Endothelial cell of umbilical vein (primary cell): Measurements from ENCODE around the gene CTNND2. TPM values are rescaled to one million over a fixed set of nuclear protein-coding genes. Genes with fewer than 3 reads are reported as not detected.

Experiments
- BruUV-seq: library from RNA; stranded (reverse); fragments of 400-500 nt; replicated peaks from 2 replicates; lab custom pipeline; 2021; lab: Mats Ljungman, UMichigan
- CTCF ChIA-PET: fragments of 300-600, 350-600 bp; sonication (Branson Sonifier 250); formaldehyde crosslinking; loops from one replicate; lab custom pipeline; 2021; ENCODE audit warnings: antibody characterized with exemption, inconsistent platforms; lab: Charles Lee
- POLR2A ChIA-PET: fragments of 300-600, 350-600 bp; sonication (Branson Sonifier 250); formaldehyde crosslinking; loops from one replicate; lab custom pipeline; 2021; ENCODE audit warnings: antibody characterized with exemption, inconsistent platforms; lab: Charles Lee
- DNase-seq: peaks from one replicate; pipeline ENCODE4 v3.0.0-alpha.2; 2011; ENCODE audit warnings: low read depth, low spot score
- FAIRE-seq: peaks from 2 replicates; lab custom pipeline; 2011; peaks lifted over from hg19 to GRCh38; lab: Jason Lieb, UNC
- H2AFZ ChIP-seq: 2 replicates; pipeline ENCODE4 v1.6.0; 2012; ENCODE audit warnings: low read depth, low read length, control low read depth, inconsistent platforms
- H3K27ac ChIP-seq: 2 replicates; pipeline ENCODE4 v1.5.1; 2011; ENCODE audit warnings: low read depth, mild to moderate bottlenecking, control low read depth, low read length, moderate library complexity; ENCODE audit not compliant: insufficient read depth
- H3K27me3 ChIP-seq, 2 experiments: 2 replicates each; pipeline versions ENCODE4 v1.6.0 to v1.6.1; 2011; ENCODE audit warnings: low read length in 2 of 2, mixed read lengths in 1 of 2; ENCODE audit not compliant: control insufficient read depth in 2 of 2, insufficient read depth in 2 of 2
- H3K36me3 ChIP-seq, 2 experiments: 2 replicates in 1 of 2; 3 replicates in 1 of 2; pipeline ENCODE4 v1.5.1; 2011; ENCODE audit warnings: low read length in 2 of 2, mild to moderate bottlenecking in 1 of 2, moderate library complexity in 1 of 2; ENCODE audit not compliant: control insufficient read depth in 2 of 2, insufficient read depth in 2 of 2; ENCODE audit errors: extremely low read depth in 1 of 2
- H3K4me1 ChIP-seq: 3 replicates; pipeline ENCODE4 v1.5.1; 2011; ENCODE audit warnings: mild to moderate bottlenecking, low read length; ENCODE audit not compliant: control insufficient read depth, insufficient read depth; ENCODE audit errors: extremely low read depth
- H3K4me2 ChIP-seq: 2 replicates; pipeline ENCODE4 v1.6.1; 2011; ENCODE audit warnings: low read length, control low read depth, mixed read lengths; ENCODE audit not compliant: insufficient read depth
- H3K4me3 ChIP-seq, 3 experiments: fragments of 200-600 bp in 1 of 3; sonication (generic), shearing (Covaris generic) in 1 of 3; replicated peaks in 1 of 3; 2 replicates each; pipeline ENCODE4 v1.5.1; 2011 to 2016; ENCODE audit warnings: control low read depth in 3 of 3, low read length in 3 of 3, mild to moderate bottlenecking in 2 of 3, inconsistent platforms in 1 of 3, low read depth in 1 of 3, moderate library complexity in 1 of 3; ENCODE audit not compliant: insufficient read depth in 1 of 3
- H3K79me2 ChIP-seq: 2 replicates; pipeline ENCODE4 v1.6.0; 2012; ENCODE audit warnings: low read length, inconsistent platforms; ENCODE audit not compliant: control insufficient read depth, insufficient read depth
- H3K9ac ChIP-seq: replicated peaks from 2 replicates; pipeline ENCODE3; 2011; ENCODE audit warnings: low read length, control low read depth; ENCODE audit not compliant: insufficient read depth; ENCODE audit errors: extremely low read depth
- H3K9me1 ChIP-seq: replicated peaks from 3 replicates; pipeline ENCODE4 v1.6.0; 2011; ENCODE audit warnings: mild to moderate bottlenecking, low read length; ENCODE audit not compliant: control insufficient read depth, insufficient read depth; ENCODE audit errors: extremely low read depth
- H3K9me3 ChIP-seq: replicated peaks from 2 replicates; pipeline ENCODE4 v1.5.1; 2012; ENCODE audit warnings: low read length, inconsistent platforms; ENCODE audit not compliant: control insufficient read depth, insufficient read depth
- H4K20me1 ChIP-seq: replicated peaks from 2 replicates; pipeline ENCODE3; 2011; ENCODE audit warnings: mild to moderate bottlenecking, low read length; ENCODE audit not compliant: control insufficient read depth, insufficient read depth; ENCODE audit errors: extremely low read depth
- CTCF ChIP-seq, 2 donors: IDR thresholded peaks; 1 replicate in 1 of 2; 2 replicates in 1 of 2; pipeline ENCODE4 v1.5.1; 2011; ENCODE audit warnings: low read length in 2 of 2, mild to moderate bottlenecking in 2 of 2, moderate library complexity in 2 of 2, control low read depth in 1 of 2, inconsistent platforms in 1 of 2, low read depth in 1 of 2; ENCODE audit not compliant: insufficient read depth in 1 of 2; ENCODE audit errors: extremely low read depth in 1 of 2
- EZH2 ChIP-seq: IDR thresholded peaks from 2 replicates; pipeline ENCODE4 v1.6.1; 2012; ENCODE audit warnings: borderline replicate concordance, low read depth, mild to moderate bottlenecking, moderate library complexity, low read length, inconsistent platforms; ENCODE audit not compliant: severe bottlenecking
- FOS ChIP-seq: IDR thresholded peaks from 2 replicates; pipeline ENCODE4 v1.6.1; 2011; ENCODE audit warnings: mild to moderate bottlenecking, low read length, moderate library complexity, borderline replicate concordance; ENCODE audit not compliant: insufficient read depth
- GATA2 ChIP-seq: IDR thresholded peaks from 2 replicates; pipeline ENCODE4 v1.7.0; 2011; ENCODE audit warnings: low read depth, mild to moderate bottlenecking, moderate library complexity, mixed read lengths, low read length; ENCODE audit not compliant: insufficient read length, insufficient read depth
- JUN ChIP-seq: IDR thresholded peaks from 2 replicates; pipeline ENCODE4 v1.6.1; 2011; ENCODE audit warnings: borderline replicate concordance, low read depth; ENCODE audit not compliant: insufficient read length, insufficient read depth
- MAX ChIP-seq: IDR thresholded peaks from 2 replicates; pipeline ENCODE4 v1.6.1; 2011; ENCODE audit not compliant: insufficient read depth, insufficient read length
- MYC ChIP-seq: IDR thresholded peaks from one replicate; pipeline ENCODE4 v1.6.1; 2011; ENCODE audit warnings: mild to moderate bottlenecking, low read depth, low read length
- POLR2A ChIP-seq: IDR thresholded peaks from 2 replicates; pipeline ENCODE4 v1.6.1; 2012; ENCODE audit warnings: low read depth, mild to moderate bottlenecking, control low read depth, low read length
- POLR2AphosphoS5 ChIP-seq: IDR thresholded peaks from 2 replicates; pipeline ENCODE4 v1.6.1; 2012; ENCODE audit warnings: low read depth, mild to moderate bottlenecking, control low read depth, low read length, moderate library complexity; ENCODE audit not compliant: insufficient read depth
- dilution Hi-C: fragments of 300-500 bp; cut with MboI; formaldehyde crosslinking; loops from one replicate; pipeline ENCODE4 v1.15.0; 2019; ENCODE audit warnings: low sequenced_read_pairs; ENCODE audit not compliant: extremely low pct_ligation_motif_present
- intact Hi-C: fragments of 100-400 bp; cut with micrococcal nuclease; formaldehyde crosslinking; loops from one replicate; pipeline ENCODE4 v1.10.0; 2022
- polyA plus RNA-seq, 4 experiments: library from polyadenylated mRNA; depleted of rRNA in 3 of 4; stranded (reverse) in 3 of 4; unstranded in 1 of 4; fragments of >200 nt; gene quantifications; 2 replicates each; pipeline versions ENCODE4 v1.2.1 to v1.2.3, GENCODE V29; 2011 to 2012; ENCODE audit warnings: missing spikeins in 1 of 4
- total RNA-seq: library from RNA; stranded (reverse); gene quantifications from 2 replicates; pipeline ENCODE4 v1.2.3, GENCODE V29; 2021

The CTNND2 gene
- total and polyA plus RNA-seq, 2 donors (not counting 3 experiments of a cell fraction or from before 2014, with no cell fraction given), result not detected

GRCh38 chr5:11869203-11869602, 35.0 kb downstream of the CTNND2 start:
- BruUV-seq, result no TSS peak

More at GRCh38 chr5:11869203-11869602, 35.0 kb downstream of the CTNND2 start:
- CTCF ChIA-PET, result no interaction called here
- intact Hi-C loops (no loop called here), dilution Hi-C loops (no loop called here)
- Histone ChIP-seq H3K4me1 (no peaks in the 10 kb centered on the region), H3K9me3 (peaks cover 3% of the 10 kb centered on the region), H3K36me3 (no peaks in the 10 kb centered on the region), H3K9me1 (no peaks in the 10 kb centered on the region), H3K4me3 (no peak overlapping the region), H4K20me1 (no peaks in the 10 kb centered on the region), H2AFZ (no peak overlapping the region), H3K4me2 (no peak overlapping the region), H3K79me2 (no peaks in the 10 kb centered on the region), H3K27me3 (no peaks in the 10 kb centered on the region), H3K27ac (no peak overlapping the region), H3K9ac (no peak overlapping the region)
- no peak for DNase-seq
- POLR2A ChIA-PET, result no interaction called here
- FAIRE-seq, result no peak
- TF ChIP-seq GATA2 (no peak), MYC (no peak), POLR2A (no peak), CTCF (IDR thresholded peaks at IDR 0.05; ENCODE audit: extremely low read depth in 1 of 2, insufficient read depth in 1 of 2, low read depth in 1 of 2, low read length in 2 of 2) (no peak), EZH2 (no peak), FOS (no peak), MAX (no peak), POLR2AphosphoS5 (no peak), JUN (no peak)
